ENCODE measurements around the gene KRT79. TPM values are rescaled to one million over a fixed set of nuclear protein-coding genes. Genes with fewer than 3 reads are reported as not detected.

KRT79 gene
- total RNA-seq, 1 donor from 2014 or later, result not detected

GRCh38 chr12:52846356-52846970 lies 12.4 kb upstream of the KRT79 start:
- Mint-ChIP-seq H3K4me3 (no peak overlapping the region), H3K4me1 (ENCODE audit: unreplicated experiment) (peaks cover 12% of the 10 kb centered on the region), H3K9me3 (no peaks in the 10 kb centered on the region), H3K27me3 (peaks cover 8% of the 10 kb centered on the region), H3K36me3 (no peaks in the 10 kb centered on the region), H3K27ac (peak overlapping the region; percentile 88)
- no peak for DNase-seq (ENCODE audit: extremely low spot score, unreplicated experiment)
- TF ChIP-seq CTCF (conservative IDR thresholded peaks at IDR 0.05), result no peak

- peaks cover 12% of the 10 kb centered on the region for H3K4me1 Mint-ChIP-seq (ENCODE audit: unreplicated experiment)
Observed at GRCh38 chr12:52845946-52846345, 11.8 kb upstream of the KRT79 start.

GRCh38 chr12:52844386-52844785 lies 10.3 kb upstream of the KRT79 start:
- no peaks in the 10 kb centered on the region for H3K36me3 Mint-ChIP-seq
- no peaks in the 10 kb centered on the region for H3K9me3 Mint-ChIP-seq
- peaks cover 11% of the 10 kb centered on the region for H3K27me3 Mint-ChIP-seq
- no peak overlapping the region for H3K4me3 Mint-ChIP-seq
- no peak for DNase-seq (ENCODE audit: extremely low spot score, unreplicated experiment)
- no peak overlapping the region for H3K27ac Mint-ChIP-seq
- no peak for TF ChIP-seq CTCF (conservative IDR thresholded peaks at IDR 0.05)
- peaks cover 8% of the 10 kb centered on the region for H3K4me1 Mint-ChIP-seq (ENCODE audit: unreplicated experiment)

More at GRCh38 chr12:52845946-52846345, 11.8 kb upstream of the KRT79 start:
- no peaks in the 10 kb centered on the region for H3K9me3 Mint-ChIP-seq
- no peak overlapping the region for H3K4me3 Mint-ChIP-seq
- H3K36me3 Mint-ChIP-seq, result no peaks in the 10 kb centered on the region
- peak overlapping the region; percentile 88 for H3K27ac Mint-ChIP-seq
- no peak for DNase-seq (ENCODE audit: extremely low spot score, unreplicated experiment)
- H3K27me3 Mint-ChIP-seq, result peaks cover 7% of the 10 kb centered on the region
- no peak for TF ChIP-seq CTCF (conservative IDR thresholded peaks at IDR 0.05)

GRCh38 chr12:52839436-52840105 lies 5.5 kb upstream of the KRT79 start:
- Mint-ChIP-seq H3K36me3 (no peaks in the 10 kb centered on the region), H3K27me3 (peaks cover 41% of the 10 kb centered on the region), H3K4me3 (no peak overlapping the region), H3K4me1 (ENCODE audit: unreplicated experiment) (no peaks in the 10 kb centered on the region), H3K9me3 (no peaks in the 10 kb centered on the region), H3K27ac (no peak overlapping the region)
- no peak for DNase-seq (ENCODE audit: extremely low spot score, unreplicated experiment)
- no peak for TF ChIP-seq CTCF (conservative IDR thresholded peaks at IDR 0.05)

GRCh38 chr12:52838609-52839435 lies 4.7 kb upstream of the KRT79 start:
- DNase-seq (ENCODE audit: extremely low spot score, unreplicated experiment), result no peak
- Mint-ChIP-seq H3K27ac (no peak overlapping the region), H3K36me3 (no peaks in the 10 kb centered on the region), H3K4me3 (no peak overlapping the region), H3K9me3 (no peaks in the 10 kb centered on the region), H3K4me1 (ENCODE audit: unreplicated experiment) (no peaks in the 10 kb centered on the region), H3K27me3 (peaks cover 41% of the 10 kb centered on the region)
- no peak for TF ChIP-seq CTCF (conservative IDR thresholded peaks at IDR 0.05)
